ENCODE measurements around the gene FAM229A. TPM values are rescaled to one million over a fixed set of nuclear protein-coding genes. Genes with fewer than 3 reads are reported as not detected.

FAM229A gene
- total and polyA plus RNA-seq, 7 donors, result 0.60 to 13.8 (median 5.4) TPM

DNA sequence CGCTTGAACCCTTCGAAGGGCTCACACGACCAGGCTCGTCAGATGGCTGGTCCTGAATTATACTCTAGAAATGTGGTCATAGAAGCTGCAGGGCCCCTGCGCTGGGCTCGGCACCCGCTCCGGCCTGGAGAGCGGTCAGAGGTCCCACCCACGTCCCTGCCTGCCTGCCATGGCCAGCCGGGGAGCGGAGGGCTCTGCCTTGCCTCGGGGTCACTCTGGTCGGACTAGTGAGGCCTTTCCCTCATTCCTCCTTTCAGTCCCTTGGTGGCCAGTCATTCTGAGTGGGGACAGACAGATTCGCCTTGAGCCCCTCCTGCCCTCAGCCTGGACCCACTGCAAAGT, 25.7 kb downstream of the FAM229A start:
- intact Hi-C loops (cut with DNase I), result loop anchor here (5.0 kb wide), 1 partner anchor 56 kb away; the partner anchor contains the start of gene BSDC1
- Histone ChIP-seq H3K27me3 (no peaks in the 10 kb centered on the region), H3K4me1 (peaks cover 0 to 25% (median 22%) of the 10 kb centered on the region in 4 donors), H3K4me3 (peak overlapping the region; percentile 38 to 73 (median 60)), H3K36me3 (peaks cover 5 to 16% (median 12%) of the 10 kb centered on the region in 4 donors), H3K27ac (peak overlapping the region in 3 of 4 donors; percentile 49 to 65 (median 60)), H3K9me3 (no peaks in the 10 kb centered on the region)
- WGBS, 2 donors, result 25 to 41% methylated on average over 15 of the region's 15 CpGs
- no peak for DNase-seq
- TF ChIP-seq CTCF (IDR thresholded peaks at IDR 0.05) (no peak), POLR2A (IDR thresholded peaks at IDR 0.05) (no peak), EP300 (IDR thresholded peaks at IDR 0.05) (no peak), POLR2AphosphoS5 (IDR thresholded peaks at IDR 0.05) (no peak)

DNA sequence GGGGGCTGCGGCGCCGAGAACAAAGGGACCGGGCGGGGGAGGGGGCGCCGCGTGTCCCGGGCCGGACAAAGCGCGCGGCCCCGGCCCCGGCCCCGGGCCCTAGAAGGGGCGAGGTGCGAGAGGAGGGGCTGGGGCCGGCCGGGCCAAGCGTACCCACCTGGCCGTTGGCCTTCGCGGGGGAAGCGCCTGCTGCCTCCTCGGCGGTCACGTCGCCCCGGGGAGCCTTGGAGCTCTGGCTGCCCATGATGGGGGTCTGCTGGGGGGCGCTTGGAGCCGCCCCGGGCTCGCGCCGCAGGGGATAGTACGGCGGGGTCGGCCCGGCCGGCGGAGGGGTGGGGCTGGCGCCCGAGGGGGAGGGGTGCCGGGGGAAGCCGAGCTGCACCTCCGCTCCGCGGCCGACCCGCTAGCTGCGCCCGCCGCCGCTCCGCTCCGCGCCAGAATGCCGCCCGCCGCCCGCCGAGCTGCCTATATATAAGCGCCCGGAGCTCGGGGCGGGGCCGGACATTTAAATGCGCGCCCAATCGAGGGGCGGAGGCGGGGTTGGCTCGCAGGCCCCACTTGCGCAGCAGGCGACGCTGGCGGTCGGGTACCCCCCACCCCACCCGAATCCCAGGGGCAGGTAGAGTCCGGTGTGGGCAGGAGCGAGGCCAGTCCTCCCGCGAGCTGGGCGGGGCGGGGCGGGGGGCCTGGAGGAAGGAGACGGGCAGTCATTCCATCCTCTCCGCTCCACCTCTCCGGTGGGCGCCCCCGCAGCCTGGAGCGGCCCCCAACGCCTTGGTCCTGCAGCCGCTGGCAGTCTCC, 26.3 kb downstream of the FAM229A start, which contains the start of gene MARCKSL1:
TSS of gene MARCKSL1 (minus strand) at position 444 of the 801 bp plus-strand sequence. CDS start at position 244, 200 bp downstream.
- intact Hi-C loops (cut with DNase I), result loop anchor here (2.0 to 5.0 kb wide), 2 partner anchors 15 to 56 kb away; partner anchors contain the start of gene BSDC1
- peak; percentile 91 for DNase-seq
- TF ChIP-seq CTCF (IDR thresholded peaks at IDR 0.05), result no peak
- TF ChIP-seq POLR2A (IDR thresholded peaks at IDR 0.05), result no peak
- TF ChIP-seq EP300 (IDR thresholded peaks at IDR 0.05), result no peak
- TF ChIP-seq POLR2AphosphoS5 (IDR thresholded peaks at IDR 0.05), result peak; percentile 67 to 88 (median 87)
- Histone ChIP-seq H3K4me1 (peaks cover 0 to 25% (median 22%) of the 10 kb centered on the region in 4 donors), H3K4me3 (peak within 1 kb of the TSS; percentile 38 to 73 (median 60)), H3K27me3 (no peaks in the 10 kb centered on the region), H3K9me3 (no peaks in the 10 kb centered on the region), H3K36me3 (peaks cover 6 to 21% (median 15%) of the 10 kb centered on the region in 4 donors), H3K27ac (peak within 1 kb of the TSS; percentile 45 to 65 (median 54))
- 1% methylated on average over 95 of the region's 95 CpGs for WGBS, 2 donors

- no peak for TF ChIP-seq EP300 (IDR thresholded peaks at IDR 0.05)
- peak overlapping the region in 3 of 4 donors; percentile 49 to 65 (median 60) for H3K27ac ChIP-seq
- 1% methylated on average over 34 of the region's 34 CpGs for WGBS, 2 donors
Measured at GRCh38 chr1:32335535-32335789, 26.8 kb downstream of the FAM229A start.

DNA sequence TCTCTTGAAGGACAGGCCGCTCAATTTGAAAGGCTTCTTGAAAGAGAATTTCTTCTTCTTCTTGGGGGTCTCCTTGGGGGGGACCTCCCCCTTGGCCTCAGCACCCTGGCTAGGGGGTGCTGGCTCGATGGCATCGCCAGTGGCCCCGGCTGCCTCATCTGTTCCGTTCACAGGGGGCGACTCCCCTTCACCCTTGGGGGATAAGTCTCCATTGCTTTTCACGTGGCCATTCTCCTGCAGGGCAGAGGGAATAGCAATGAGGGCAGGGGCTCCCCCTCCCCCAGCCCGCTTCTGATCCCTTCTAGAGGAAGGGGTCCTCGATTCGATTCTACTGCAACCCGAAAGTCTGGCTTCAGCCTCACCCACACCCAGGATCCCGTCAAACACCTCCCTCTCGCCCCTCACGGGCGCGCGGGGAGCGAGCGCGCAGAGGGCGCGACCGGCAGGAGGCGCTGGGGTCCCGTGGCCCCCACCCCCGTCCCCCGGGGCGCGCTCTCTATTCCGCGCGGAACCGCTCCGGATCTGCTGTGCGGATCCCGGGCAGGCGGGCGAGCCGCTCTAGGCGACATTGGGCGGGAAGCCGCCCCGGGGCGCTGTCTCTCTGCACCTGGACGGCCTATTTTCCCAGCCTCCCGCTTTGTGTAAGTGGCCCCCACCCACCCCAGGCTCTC, 27.3 kb downstream of the FAM229A start:
- H3K4me1 ChIP-seq, result peaks cover 0 to 25% (median 22%) of the 10 kb centered on the region in 4 donors

More at GRCh38 chr1:32335535-32335789, 26.8 kb downstream of the FAM229A start:
- Histone ChIP-seq H3K4me3 (peak overlapping the region; percentile 38 to 73 (median 60)), H3K27me3 (no peaks in the 10 kb centered on the region), H3K36me3 (peaks cover 6 to 27% (median 19%) of the 10 kb centered on the region in 4 donors), H3K9me3 (no peaks in the 10 kb centered on the region), H3K4me1 (peaks cover 0 to 25% (median 22%) of the 10 kb centered on the region in 4 donors)
- intact Hi-C loops (cut with DNase I), result loop anchor here (2.0 to 5.0 kb wide), 2 partner anchors 15 to 57 kb away; partner anchors contain the start of gene BSDC1
- DNase-seq, result no peak

More for the DNA sequence above, 27.3 kb downstream of the FAM229A start:
- H3K36me3 ChIP-seq, result peaks cover 6 to 31% (median 22%) of the 10 kb centered on the region in 4 donors
- H3K9me3 ChIP-seq, result no peaks in the 10 kb centered on the region
- DNase-seq, result peak; percentile 77
- peak overlapping the region; percentile 38 to 73 (median 60) for H3K4me3 ChIP-seq
- intact Hi-C loops (cut with DNase I), result loop anchor here (2.0 to 5.0 kb wide), 2 partner anchors 16 to 57 kb away; partner anchors contain the start of gene BSDC1
- TF ChIP-seq CTCF (IDR thresholded peaks at IDR 0.05) (peak; percentile 48 to 73 (median 66)), POLR2A (IDR thresholded peaks at IDR 0.05) (no peak)
- no peaks in the 10 kb centered on the region for H3K27me3 ChIP-seq
- 1 to 2% methylated on average over 46 of the region's 46 CpGs for WGBS, 2 donors
- H3K27ac ChIP-seq, result peak overlapping the region in 3 of 4 donors; percentile 49 to 65 (median 60)

All from sigmoid colon (tissue), 7 donors.